LNCAP (cell line): ENCODE results near the gene CISD3.

Experiments used
- CTCF ChIP-seq: fragments of 450-650 bp; IDR thresholded peaks from 2 replicates; pipeline ENCODE4 v1.5.1; 2017; ENCODE audit warnings: mild to moderate bottlenecking

CISD3 gene

GRCh38 chr17:38732376-38733281 is 2.5 kb downstream of the CISD3 start:
- TF ChIP-seq CTCF = no peak

- TF ChIP-seq CTCF = peak; percentile 23; the same call in 1 of the 2 replicates
Observed at GRCh38 chr17:38733282-38733981, 3.3 kb downstream of the CISD3 start.

GRCh38 chr17:38733982-38734973 is 4.1 kb downstream of the CISD3 start:
- no peak; the same call in 1 of the 2 replicates for TF ChIP-seq CTCF

GRCh38 chr17:38735161-38735997 is 5.2 kb downstream of the CISD3 start:
- peak; percentile 97 for TF ChIP-seq CTCF

- TF ChIP-seq CTCF = no peak
Observed at GRCh38 chr17:38738007-38738662, 8.0 kb downstream of the CISD3 start.

- TF ChIP-seq CTCF = no peak
Observed at GRCh38 chr17:38738686-38739085, 8.5 kb downstream of the CISD3 start.
